HAP-1 (cell line): ENCODE results near the gene USH1C.

Source experiments
- DNase-seq, 2 experiments: peaks; one replicate each; pipeline ENCODE4 v3.0.0-alpha.2; 2016 to 2020; ENCODE audit warnings: low spot score in 2 of 2
- H3K27me3 ChIP-seq: fragments of 250-450 bp; sonication (Bioruptor Pico); 2 replicates; pipeline ENCODE4 v1.5.1; 2020; ENCODE audit warnings: low read depth, mild to moderate bottlenecking, moderate library complexity
- H3K36me3 ChIP-seq: fragments of 250-450 bp; sonication (Bioruptor Pico); replicated peaks from 2 replicates; pipeline ENCODE4 v1.5.1; 2020; ENCODE audit warnings: mild to moderate bottlenecking
- H3K4me1 ChIP-seq: fragments of 250-450 bp; sonication (Bioruptor Pico); 2 replicates; pipeline ENCODE4 v1.5.1; 2020; ENCODE audit warnings: mild to moderate bottlenecking
- H3K4me3 ChIP-seq: fragments of 250-450 bp; sonication (Bioruptor Pico); 2 replicates; pipeline ENCODE4 v1.5.1; 2020; ENCODE audit warnings: mild to moderate bottlenecking, moderate library complexity
- H3K9me3 ChIP-seq: fragments of 250-450 bp; sonication (Bioruptor Pico); 2 replicates; pipeline ENCODE4 v1.5.1; 2020; ENCODE audit warnings: mild to moderate bottlenecking, moderate library complexity
- in situ Hi-C: fragments of 300-500 bp; cut with MboI; formaldehyde crosslinking; loops from 3 replicates; pipeline ENCODE4 v1.14.3; 2020; ENCODE audit warnings: low sequenced_read_pairs, inconsistent platforms, mixed read lengths

The USH1C gene

GRCh38 chr11:17469998-17470397, 74.2 kb downstream of the USH1C start:
- H3K27me3 ChIP-seq, result no peaks in the 10 kb centered on the region
- H3K36me3 ChIP-seq, result no peaks in the 10 kb centered on the region
- no peak overlapping the region for H3K4me3 ChIP-seq
- no peaks in the 10 kb centered on the region for H3K9me3 ChIP-seq
- in situ Hi-C loops, result no loop called here
- no peaks in the 10 kb centered on the region for H3K4me1 ChIP-seq
- no peak for DNase-seq

GRCh38 chr11:17468122-17468521, 76.1 kb downstream of the USH1C start:
- H3K9me3 ChIP-seq, result no peaks in the 10 kb centered on the region
- H3K4me1 ChIP-seq, result no peaks in the 10 kb centered on the region
- H3K27me3 ChIP-seq, result no peaks in the 10 kb centered on the region
- DNase-seq, result no peak
- H3K4me3 ChIP-seq, result no peak overlapping the region
- H3K36me3 ChIP-seq, result no peaks in the 10 kb centered on the region
- in situ Hi-C loops, result no loop called here

DNA sequence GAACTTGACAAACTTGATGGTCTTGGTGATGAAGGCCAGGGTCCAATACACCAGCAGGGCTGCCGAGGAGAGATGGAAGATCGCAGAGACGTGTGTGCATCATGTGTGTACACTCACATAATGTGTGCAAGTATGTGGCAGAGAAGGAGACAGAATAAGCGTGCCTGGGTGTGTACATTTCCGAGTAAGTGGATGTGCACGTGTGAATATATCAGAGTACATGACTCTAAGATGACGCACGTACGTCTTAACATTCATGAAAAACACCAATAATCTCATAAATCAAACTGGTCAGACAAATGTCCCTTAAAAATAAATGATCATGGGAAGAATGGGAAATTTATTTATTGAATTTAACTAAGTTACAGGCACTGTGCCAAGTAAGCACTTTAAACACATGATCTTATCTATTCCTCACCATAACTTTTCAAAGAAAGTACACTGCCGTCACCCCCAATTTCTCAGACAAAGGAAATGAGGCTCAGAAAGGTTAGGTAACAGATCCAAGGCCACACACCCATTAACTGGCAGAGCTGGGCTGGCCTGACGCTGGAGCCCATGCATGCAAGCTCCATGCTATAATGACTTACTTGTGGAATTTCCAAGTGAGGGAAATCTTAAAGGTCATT, 80.6 kb downstream of the USH1C start:
- no peak for DNase-seq
- H3K4me3 ChIP-seq, result no peak overlapping the region
- no peaks in the 10 kb centered on the region for H3K27me3 ChIP-seq
- H3K4me1 ChIP-seq, result no peaks in the 10 kb centered on the region
- in situ Hi-C loops, result no loop called here
- no peaks in the 10 kb centered on the region for H3K9me3 ChIP-seq
- no peaks in the 10 kb centered on the region for H3K36me3 ChIP-seq

DNA sequence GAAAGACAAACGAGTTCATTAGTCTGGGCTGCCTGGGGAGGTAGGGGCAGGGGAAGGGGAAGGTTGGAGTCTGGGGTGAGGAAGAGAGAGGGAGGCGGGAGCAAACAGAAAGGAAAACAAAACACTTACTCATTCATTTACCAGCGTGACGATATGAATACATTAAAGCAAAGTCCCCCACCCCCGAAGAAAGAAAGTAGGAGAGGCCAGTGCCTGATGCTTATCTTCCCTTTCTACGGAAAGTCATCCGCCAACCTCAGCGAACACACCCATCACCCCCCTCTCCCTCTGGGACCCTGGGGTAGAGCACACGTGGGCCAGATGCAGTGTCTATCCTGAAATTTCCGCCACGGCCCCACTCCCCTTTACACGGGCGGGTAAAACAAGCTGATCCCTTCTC, 81.3 kb downstream of the USH1C start:
- in situ Hi-C loops, result no loop called here
- Histone ChIP-seq H3K9me3 (no peaks in the 10 kb centered on the region), H3K36me3 (no peaks in the 10 kb centered on the region), H3K4me3 (no peak overlapping the region), H3K27me3 (no peaks in the 10 kb centered on the region), H3K4me1 (no peaks in the 10 kb centered on the region)
- peak in 1 of 2 experiments; percentile 12 for DNase-seq

DNA sequence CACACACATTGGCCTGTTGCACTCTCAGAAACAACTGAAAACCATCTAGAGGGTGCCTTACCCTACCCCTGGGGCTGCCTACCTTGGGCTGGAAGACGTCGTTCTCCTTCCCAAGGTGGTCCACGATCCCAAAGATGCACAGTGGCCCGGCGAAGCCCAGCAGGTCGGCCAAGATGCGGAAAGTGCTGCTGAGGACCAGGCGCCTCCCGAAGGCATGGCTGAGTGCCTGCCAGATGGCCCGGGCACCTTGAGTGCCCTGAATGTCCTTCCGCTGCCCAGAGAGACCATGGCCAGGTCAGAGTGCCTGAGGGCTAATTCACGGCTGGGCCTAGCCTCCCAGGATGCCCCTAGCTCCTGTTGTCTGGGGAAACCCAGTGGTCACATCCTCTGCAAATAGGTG, 83.8 kb downstream of the USH1C start:
- H3K27me3 ChIP-seq, result no peaks in the 10 kb centered on the region
- in situ Hi-C loops, result no loop called here
- H3K36me3 ChIP-seq, result no peaks in the 10 kb centered on the region
- H3K4me1 ChIP-seq, result 0 out of 2 replicates have a peak, but pooled peaks cover 3% of the 10 kb centered on the region
- no peaks in the 10 kb centered on the region for H3K9me3 ChIP-seq
- DNase-seq, result no peak
- no peak overlapping the region for H3K4me3 ChIP-seq

GRCh38 chr11:17459236-17459896, 84.8 kb downstream of the USH1C start:
- H3K9me3 ChIP-seq, result no peaks in the 10 kb centered on the region
- no peaks in the 10 kb centered on the region for H3K27me3 ChIP-seq
- H3K36me3 ChIP-seq, result no peaks in the 10 kb centered on the region
- in situ Hi-C loops, result no loop called here
- DNase-seq, result no peak
- 0 out of 2 replicates have a peak, but pooled peaks cover 3% of the 10 kb centered on the region for H3K4me1 ChIP-seq
- no peak overlapping the region for H3K4me3 ChIP-seq

DNA sequence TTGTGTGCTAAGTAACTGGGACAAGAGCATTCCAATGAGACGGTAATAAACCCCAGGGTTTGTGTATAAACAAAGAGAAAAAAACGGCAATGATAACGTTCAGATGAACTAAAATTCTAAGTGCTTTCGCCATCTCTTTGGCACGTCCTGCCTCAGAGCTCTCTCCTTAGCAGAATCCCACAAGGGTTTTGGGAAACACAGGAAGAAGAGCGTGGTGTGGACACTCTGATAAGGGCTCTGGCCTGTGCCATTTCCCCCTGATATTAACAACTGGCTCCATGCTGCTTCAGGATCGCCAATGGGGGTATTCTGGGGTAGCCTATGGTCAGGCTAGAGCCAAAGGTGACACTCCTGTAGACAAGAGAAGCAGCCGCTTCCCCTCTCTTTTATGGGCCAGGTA, 85.9 kb downstream of the USH1C start:
- Histone ChIP-seq H3K9me3 (no peaks in the 10 kb centered on the region), H3K4me3 (no peak overlapping the region), H3K36me3 (no peaks in the 10 kb centered on the region), H3K4me1 (0 out of 2 replicates have a peak, but pooled peaks cover 3% of the 10 kb centered on the region), H3K27me3 (no peaks in the 10 kb centered on the region)
- in situ Hi-C loops, result no loop called here
- DNase-seq, result no peak

- Histone ChIP-seq H3K4me3 (no peak overlapping the region), H3K36me3 (no peaks in the 10 kb centered on the region), H3K4me1 (0 out of 2 replicates have a peak, but pooled peaks cover 3% of the 10 kb centered on the region), H3K9me3 (no peaks in the 10 kb centered on the region), H3K27me3 (no peaks in the 10 kb centered on the region)
- in situ Hi-C loops, result no loop called here
- no peak for DNase-seq
These were observed 86.6 kb downstream of the USH1C start for GRCh38 chr11:17457396-17458173.

DNA sequence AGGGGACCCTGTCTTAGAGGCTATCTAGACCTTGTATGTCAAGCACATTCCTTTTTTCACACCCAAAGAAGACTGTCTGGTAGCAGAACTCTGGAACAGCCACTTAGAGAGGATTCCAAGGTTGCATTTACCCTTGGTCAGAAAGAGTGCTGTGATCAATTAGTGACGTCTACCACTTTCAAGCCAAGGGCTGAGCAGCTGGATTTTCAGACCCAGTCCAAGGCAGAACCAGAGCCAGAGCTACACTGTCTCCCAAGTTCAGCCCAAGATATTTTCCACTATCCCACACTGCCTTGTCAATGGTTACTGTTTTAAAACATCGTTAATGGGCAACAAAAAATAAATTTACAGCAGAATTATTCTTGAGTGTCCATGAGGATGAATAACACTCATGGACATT, 91.5 kb downstream of the USH1C start:
- no peak overlapping the region for H3K4me3 ChIP-seq
- peaks cover 5% of the 10 kb centered on the region; the same call in 1 of the 2 replicates for H3K4me1 ChIP-seq
- H3K27me3 ChIP-seq, result no peaks in the 10 kb centered on the region
- H3K36me3 ChIP-seq, result no peaks in the 10 kb centered on the region
- DNase-seq, result no peak
- H3K9me3 ChIP-seq, result no peaks in the 10 kb centered on the region
- in situ Hi-C loops, result no loop called here

DNA sequence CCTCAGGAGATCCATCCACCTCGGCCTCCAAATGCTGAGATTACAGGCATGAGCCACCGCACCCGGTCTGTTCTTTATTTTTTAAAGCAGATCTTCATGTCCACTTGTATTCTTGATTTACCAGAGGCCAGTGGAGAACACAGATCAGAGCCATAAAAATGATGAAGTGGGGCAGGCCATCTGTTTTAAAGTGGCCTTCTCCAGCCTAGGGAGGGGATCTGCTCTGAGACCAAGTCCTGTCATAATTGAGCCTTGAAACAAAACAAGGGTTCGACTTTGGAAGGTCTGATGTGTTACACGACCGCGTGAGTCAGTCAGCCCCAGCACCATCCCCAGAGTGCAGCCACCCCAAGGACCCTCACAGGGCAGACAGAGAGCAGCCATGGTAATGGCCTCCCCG, 95.1 kb downstream of the USH1C start:
- Histone ChIP-seq H3K27me3 (no peaks in the 10 kb centered on the region), H3K4me1 (peaks cover 4% of the 10 kb centered on the region; the same call in 1 of the 2 replicates), H3K9me3 (no peaks in the 10 kb centered on the region), H3K36me3 (no peaks in the 10 kb centered on the region), H3K4me3 (no peak overlapping the region)
- DNase-seq, result no peak
- in situ Hi-C loops, result no loop called here

GRCh38 chr11:17446482-17446881, 97.7 kb downstream of the USH1C start:
- in situ Hi-C loops, result no loop called here
- no peaks in the 10 kb centered on the region for H3K9me3 ChIP-seq
- DNase-seq, result no peak
- no peaks in the 10 kb centered on the region for H3K36me3 ChIP-seq
- no peak overlapping the region for H3K4me3 ChIP-seq
- no peaks in the 10 kb centered on the region for H3K27me3 ChIP-seq
- peaks cover 4% of the 10 kb centered on the region; the same call in 1 of the 2 replicates for H3K4me1 ChIP-seq

DNA sequence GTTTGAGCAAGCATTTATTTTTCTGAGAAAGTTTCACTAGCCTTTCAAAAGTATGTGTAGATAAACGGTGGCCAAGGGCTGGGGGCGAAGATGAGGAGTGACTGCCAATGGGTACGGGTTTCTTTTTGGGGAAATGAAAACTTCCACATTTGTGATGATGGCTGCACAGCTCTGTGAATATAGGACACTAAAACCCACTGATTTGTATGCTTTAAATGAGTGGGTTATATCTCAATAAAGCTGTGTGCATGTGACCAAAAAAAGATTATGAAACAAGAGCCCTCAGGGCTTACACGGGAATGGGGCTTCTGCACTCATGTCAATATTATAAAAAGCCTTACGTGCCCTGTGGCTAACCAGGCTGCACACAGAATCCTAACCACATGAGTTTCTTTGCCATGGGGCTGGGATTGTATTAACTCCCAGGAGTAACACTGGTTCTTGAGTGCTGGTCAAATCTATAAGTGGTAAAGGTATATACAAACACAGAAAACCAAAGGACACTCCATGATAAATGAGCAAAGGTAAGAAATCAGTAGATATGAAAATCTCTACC, 98.9 kb downstream of the USH1C start:
- Histone ChIP-seq H3K4me3 (no peak overlapping the region), H3K36me3 (no peaks in the 10 kb centered on the region), H3K9me3 (no peaks in the 10 kb centered on the region), H3K4me1 (peaks cover 4% of the 10 kb centered on the region; the same call in 1 of the 2 replicates), H3K27me3 (no peaks in the 10 kb centered on the region)
- DNase-seq, result no peak
- in situ Hi-C loops, result no loop called here

- no peak for DNase-seq
- no peaks in the 10 kb centered on the region for H3K36me3 ChIP-seq
- H3K4me1 ChIP-seq, result no peaks in the 10 kb centered on the region
- H3K4me3 ChIP-seq, result no peak overlapping the region
- H3K27me3 ChIP-seq, result no peaks in the 10 kb centered on the region
- in situ Hi-C loops, result no loop called here
- no peaks in the 10 kb centered on the region for H3K9me3 ChIP-seq
These were observed 100.1 kb downstream of the USH1C start for GRCh38 chr11:17443926-17444690.
